GM19099 (cell line): ENCODE results near the gene ASTN2.

Experiments
- POLR2A ChIP-seq: IDR thresholded peaks from 3 replicates; pipeline ENCODE4 v1.6.1; 2011; ENCODE audit warnings: low read depth; ENCODE audit not compliant: insufficient read length; ENCODE audit errors: extremely low read depth

The ASTN2 gene

GRCh38 chr9:117414906-117415331 lies at the start of gene ASTN2:
ASTN2 (minus strand) TSS chr9:117415057; CDS start chr9:117414938, 119 bp downstream.
- TF ChIP-seq POLR2A: no peak

- no peak for TF ChIP-seq POLR2A
Measured at GRCh38 chr9:117462861-117463260, 48.0 kb upstream of the ASTN2 start.

- no peak for TF ChIP-seq POLR2A
Measured at GRCh38 chr9:117461386-117461785, 46.5 kb upstream of the ASTN2 start.

DNA sequence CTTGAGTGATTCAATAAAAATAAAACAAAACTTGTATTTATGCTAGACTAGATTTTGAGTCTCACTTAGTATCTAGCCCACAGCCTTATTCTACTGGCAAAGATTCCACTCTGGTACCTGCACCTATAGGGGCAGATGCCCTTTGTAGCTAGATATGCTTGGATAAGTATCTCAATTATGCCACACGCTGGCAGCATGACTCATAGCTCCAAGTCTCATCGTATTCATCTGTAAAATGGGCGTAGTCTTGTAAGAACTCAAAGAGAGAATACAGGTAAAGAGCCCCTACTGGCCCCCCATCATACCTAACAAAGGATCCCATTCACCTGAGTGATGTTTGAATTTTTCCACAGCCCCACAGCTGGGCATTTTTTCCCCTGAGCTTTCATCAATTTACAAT lies 45.9 kb upstream of the ASTN2 start:
- TF ChIP-seq POLR2A: no peak

DNA sequence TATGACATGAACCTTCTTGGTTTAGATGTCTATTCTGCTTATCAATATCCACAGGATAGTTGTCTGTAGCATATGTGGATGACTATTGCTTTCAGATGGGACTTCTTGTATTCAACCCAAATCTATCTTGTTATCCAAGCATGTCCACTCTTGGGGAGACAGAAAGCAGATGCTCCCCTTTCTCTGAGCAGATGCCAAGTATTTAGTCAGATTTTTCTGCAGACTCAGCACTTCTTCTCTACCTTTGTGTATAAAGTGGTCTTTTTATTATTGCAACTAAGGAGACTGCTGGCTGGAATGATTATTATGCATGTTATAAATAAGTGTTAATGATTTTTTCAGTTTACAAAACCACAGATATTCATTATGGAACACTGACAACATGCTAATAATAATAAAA lies 45.1 kb upstream of the ASTN2 start:
- no peak for TF ChIP-seq POLR2A

DNA sequence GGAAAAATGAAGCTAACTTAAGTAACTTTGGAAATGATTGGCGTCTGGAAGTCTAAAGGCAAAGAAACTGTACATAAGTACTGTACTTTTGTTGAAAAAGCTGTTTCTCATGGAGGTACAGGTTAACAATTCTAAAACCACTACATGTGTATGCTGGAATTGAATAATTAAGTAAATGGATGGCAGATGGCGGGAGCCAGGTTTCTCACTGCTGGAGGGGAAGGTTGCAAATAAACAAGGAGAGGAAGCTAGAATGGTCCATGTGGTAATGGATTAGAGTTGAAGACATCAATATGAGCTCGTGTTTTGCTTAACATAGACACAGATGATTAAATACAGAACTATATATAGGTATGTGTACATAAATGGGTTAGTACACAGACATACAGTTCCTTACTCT lies 43.2 kb upstream of the ASTN2 start:
- TF ChIP-seq POLR2A: no peak

DNA sequence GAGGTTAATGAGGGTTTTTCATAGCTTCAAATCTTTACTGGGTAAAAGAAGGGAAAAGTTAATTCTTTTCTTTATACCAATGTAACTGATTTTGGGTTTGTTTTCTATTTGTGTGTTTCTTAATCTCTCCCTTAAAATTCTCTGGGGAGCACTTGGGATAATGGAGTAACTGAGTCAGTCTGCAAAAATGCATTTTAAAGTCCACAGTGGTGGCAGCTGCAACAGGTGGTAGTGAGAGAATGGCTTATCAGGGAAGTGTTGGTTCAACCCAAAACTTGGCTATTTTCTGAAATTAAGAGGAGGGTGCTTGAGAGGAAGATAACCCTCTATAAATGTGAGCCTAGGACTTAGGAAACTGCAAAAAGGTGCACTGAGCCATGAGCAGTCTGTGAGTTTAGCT lies 39.9 kb upstream of the ASTN2 start:
- TF ChIP-seq POLR2A: no peak

GRCh38 chr9:117453737-117454136 lies 38.9 kb upstream of the ASTN2 start:
- no peak for TF ChIP-seq POLR2A

DNA sequence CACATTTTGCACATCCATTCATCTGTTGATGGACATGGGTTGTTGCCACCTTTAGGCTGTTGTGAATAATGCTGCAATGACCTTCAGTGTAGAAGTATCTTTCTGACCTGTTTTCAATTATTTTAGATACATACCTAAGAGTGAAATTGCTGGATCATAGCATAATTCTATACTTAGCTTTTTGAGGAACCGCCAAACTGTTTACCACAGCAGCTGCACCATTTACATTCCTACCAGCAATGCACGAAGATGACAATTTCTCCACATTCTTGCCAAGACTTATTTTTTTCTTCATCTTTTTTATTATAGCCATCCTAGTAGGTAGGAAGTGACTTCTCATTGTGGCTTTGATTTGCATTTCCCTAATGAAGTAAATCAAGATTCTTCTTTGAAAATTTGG lies 36.5 kb upstream of the ASTN2 start:
- TF ChIP-seq POLR2A: no peak

GRCh38 chr9:117448066-117448465 lies 33.2 kb upstream of the ASTN2 start:
- TF ChIP-seq POLR2A: no peak

DNA sequence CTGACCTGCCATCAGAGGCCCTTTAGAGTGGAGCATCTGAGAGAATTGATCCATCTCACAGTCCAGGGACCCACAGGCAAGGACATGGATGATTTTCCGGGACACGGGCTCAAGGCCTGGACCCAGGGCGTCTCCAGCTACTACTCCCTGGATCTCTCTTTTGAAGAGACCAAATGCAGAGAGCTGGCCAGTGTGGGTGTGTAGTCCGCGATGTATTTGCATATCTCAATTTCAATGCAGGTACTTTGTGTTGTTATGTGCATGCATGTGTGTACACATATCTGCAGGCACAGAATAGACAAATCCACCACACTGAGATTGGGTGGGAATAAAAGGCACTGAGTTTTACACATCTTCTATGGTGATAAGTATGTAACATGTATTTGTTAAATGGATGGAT lies 30.8 kb upstream of the ASTN2 start:
- TF ChIP-seq POLR2A: no peak

- no peak for TF ChIP-seq POLR2A
Measured at GRCh38 chr9:117444501-117444900, 29.6 kb upstream of the ASTN2 start.

DNA sequence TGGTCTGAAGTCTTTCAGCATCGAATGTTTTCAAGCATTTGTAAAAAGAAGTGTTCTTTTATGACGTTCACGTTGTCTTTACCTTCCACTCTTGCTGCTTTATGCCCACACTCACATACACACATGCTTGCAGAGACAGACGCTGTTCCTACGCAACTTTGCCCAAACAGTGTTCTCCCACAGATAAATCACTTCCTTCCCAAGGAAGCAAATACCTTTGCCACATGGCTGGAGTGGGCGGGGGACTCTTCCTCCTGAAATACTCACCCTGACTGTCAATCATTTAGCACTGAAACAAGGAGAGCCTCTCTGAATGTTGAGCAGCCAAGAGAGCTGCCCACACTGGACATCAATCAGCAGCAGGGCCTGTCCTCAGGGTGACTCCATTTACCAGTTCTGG lies 22.4 kb upstream of the ASTN2 start:
- no peak for TF ChIP-seq POLR2A

- no peak for TF ChIP-seq POLR2A
Measured at GRCh38 chr9:117435630-117436261, 20.9 kb upstream of the ASTN2 start.

GRCh38 chr9:117434566-117434965 lies 19.7 kb upstream of the ASTN2 start:
- no peak for TF ChIP-seq POLR2A

DNA sequence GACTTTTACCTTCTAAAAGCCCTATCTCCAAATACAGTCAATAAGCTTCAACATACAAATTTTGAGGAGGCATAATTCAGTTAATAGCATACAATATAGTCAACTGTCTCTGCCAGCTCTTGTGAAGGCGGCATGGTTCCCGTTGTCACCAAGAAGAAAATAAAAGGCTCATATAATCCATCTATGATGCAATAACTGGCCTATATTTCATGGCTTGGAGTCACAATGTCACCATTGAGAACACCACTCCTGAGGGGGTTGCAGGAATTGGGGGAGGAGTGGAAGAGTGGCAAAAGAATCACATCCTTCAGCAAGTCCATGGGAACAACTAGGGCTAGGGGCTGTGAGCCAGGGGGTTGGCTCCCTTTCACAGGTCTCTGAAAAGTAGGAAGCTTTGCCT lies 16.0 kb upstream of the ASTN2 start:
- no peak for TF ChIP-seq POLR2A

DNA sequence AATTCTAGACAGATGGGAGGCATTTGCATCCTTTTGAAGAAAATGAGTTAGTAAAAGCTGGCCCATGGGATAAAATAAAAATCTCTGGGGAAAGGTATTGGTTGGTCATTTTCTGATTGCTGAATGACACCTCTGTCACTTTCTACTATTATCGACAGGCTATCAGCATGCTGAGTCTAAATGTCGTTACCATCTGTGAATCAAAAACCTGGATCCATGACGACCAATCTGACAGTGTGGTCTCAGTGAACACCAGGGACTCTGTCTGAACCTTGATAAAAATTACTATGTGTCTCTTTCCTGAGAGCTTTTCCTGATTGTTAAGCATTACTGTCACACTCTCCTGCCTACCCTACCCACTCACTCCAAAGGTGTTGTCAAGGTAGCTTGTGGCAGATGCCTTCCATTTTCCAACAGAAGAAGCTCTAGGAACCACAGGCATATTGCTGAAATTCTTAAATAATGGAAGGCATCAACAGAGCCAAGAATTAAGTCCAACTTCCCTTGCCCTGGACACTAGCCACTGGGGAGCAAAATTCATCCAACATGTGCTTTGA lies 12.6 kb upstream of the ASTN2 start:
- TF ChIP-seq POLR2A: no peak
